Vagina (tissue), 2 donors: ENCODE data around the gene SYT5. TPM values are rescaled to one million over a fixed set of nuclear protein-coding genes. Genes with fewer than 3 reads are reported as not detected.

Source experiments
- DNase-seq, 2 donors: peaks; one replicate each; pipeline ENCODE4 v3.0.0-alpha.2; 2017; ENCODE audit errors: extremely low spot score in 2 of 2
- H3K27ac ChIP-seq: fragments of 200-600 bp; sonication (generic); one replicate; pipeline ENCODE4 v1.5.1; 2019
- H3K27me3 ChIP-seq: fragments of 200-600 bp; sonication (generic); one replicate; pipeline ENCODE4 v1.5.1; 2019
- H3K36me3 ChIP-seq, 2 donors: fragments of 200-600 bp; sonication (generic); one replicate each; pipeline ENCODE4 v1.5.1; 2017 to 2019
- H3K4me1 ChIP-seq: fragments of 200-600 bp; sonication (generic); one replicate; pipeline ENCODE4 v1.5.1; 2019
- H3K4me3 ChIP-seq, 2 donors: fragments of 200-600 bp; sonication (generic); 1 replicate in 1 of 2; 2 replicates in 1 of 2; pipeline ENCODE4 v1.5.1; 2016 to 2019
- H3K9me3 ChIP-seq: fragments of 200-600 bp; sonication (generic); one replicate; pipeline ENCODE4 v1.5.1; 2019
- CTCF ChIP-seq, 3 experiments: fragments of 450-650 bp in 2 of 3; fragments of 200-600 bp in 1 of 3; sonication (generic) in 1 of 3; IDR thresholded peaks; one replicate each; pipeline ENCODE4 v1.5.1; 2017 to 2019; ENCODE audit warnings: antibody characterized with exemption in 3 of 3, mild to moderate bottlenecking in 2 of 3, moderate library complexity in 2 of 3
- POLR2A ChIP-seq, 2 donors: fragments of 450-650 bp; IDR thresholded peaks; one replicate each; pipeline ENCODE4 v1.6.1; 2017; ENCODE audit warnings: antibody characterized with exemption in 2 of 2, mild to moderate bottlenecking in 2 of 2, moderate library complexity in 2 of 2
- POLR2AphosphoS5 ChIP-seq, 2 donors: sonication (generic); formaldehyde crosslinking; IDR thresholded peaks; one replicate each; pipeline ENCODE4 v1.9.0; 2017; ENCODE audit warnings: antibody characterized with exemption in 2 of 2, mild to moderate bottlenecking in 2 of 2, low read depth in 1 of 2; ENCODE audit not compliant: insufficient read depth in 1 of 2
- intact Hi-C: fragments of 100-400 bp; cut with DNase I; formaldehyde crosslinking; loops from one replicate; pipeline ENCODE4 v1.15.1; 2023
- total RNA-seq: library from RNA; depleted of rRNA; stranded (reverse); fragments of >200 nt; gene quantifications from one replicate; pipeline ENCODE4 v1.2.3, GENCODE V29; 2016

SYT5 gene
- total RNA-seq, 1 donor from 2014 or later, result not detected

- Histone ChIP-seq H3K36me3 (no peaks in the 10 kb centered on the region), H3K9me3 (no peaks in the 10 kb centered on the region), H3K27me3 (peaks cover 4% of the 10 kb centered on the region), H3K4me3 (peak overlapping the region; percentile 6 to 22), H3K27ac (no peak overlapping the region), H3K4me1 (peaks cover 9% of the 10 kb centered on the region)
- intact Hi-C loops, result loop anchor here (10.0 kb wide), 2 partner anchors 269 to 359 kb away; no protein-coding TSS in a partner anchor
- no peak for DNase-seq
- TF ChIP-seq POLR2A (IDR thresholded peaks at IDR 0.05), result no peak
- TF ChIP-seq CTCF (IDR thresholded peaks at IDR 0.05), result no peak
- TF ChIP-seq POLR2AphosphoS5 (IDR thresholded peaks at IDR 0.05; ENCODE audit: insufficient read depth in 1 of 2, low read depth in 1 of 2), result no peak
These were observed 33.9 kb downstream of the SYT5 start for GRCh38 chr19:55146078-55146704.

GRCh38 chr19:55145232-55145631 is 34.9 kb downstream of the SYT5 start:
- DNase-seq, result no peak
- no peaks in the 10 kb centered on the region for H3K36me3 ChIP-seq

GRCh38 chr19:55141696-55142095 is 38.4 kb downstream of the SYT5 start:
- TF ChIP-seq POLR2A (IDR thresholded peaks at IDR 0.05) (no peak), POLR2AphosphoS5 (IDR thresholded peaks at IDR 0.05; ENCODE audit: insufficient read depth in 1 of 2, low read depth in 1 of 2) (no peak), CTCF (IDR thresholded peaks at IDR 0.05) (no peak)
- Histone ChIP-seq H3K27ac (no peak overlapping the region), H3K4me3 (no peak overlapping the region), H3K4me1 (peaks cover 9% of the 10 kb centered on the region), H3K9me3 (no peaks in the 10 kb centered on the region), H3K27me3 (peaks cover 4% of the 10 kb centered on the region), H3K36me3 (no peaks in the 10 kb centered on the region)
- intact Hi-C loops, result loop anchor here (10.0 kb wide), 2 partner anchors 273 to 363 kb away; no protein-coding TSS in a partner anchor
- DNase-seq, result no peak

More at GRCh38 chr19:55145232-55145631, 34.9 kb downstream of the SYT5 start:
- intact Hi-C loops, result loop anchor here (10.0 kb wide), 2 partner anchors 270 to 360 kb away; no protein-coding TSS in a partner anchor
- Histone ChIP-seq H3K4me3 (no peak overlapping the region), H3K27me3 (peaks cover 4% of the 10 kb centered on the region), H3K9me3 (no peaks in the 10 kb centered on the region), H3K27ac (no peak overlapping the region), H3K4me1 (peaks cover 9% of the 10 kb centered on the region)
- TF ChIP-seq POLR2AphosphoS5 (IDR thresholded peaks at IDR 0.05; ENCODE audit: insufficient read depth in 1 of 2, low read depth in 1 of 2) (no peak), CTCF (IDR thresholded peaks at IDR 0.05) (no peak), POLR2A (IDR thresholded peaks at IDR 0.05) (no peak)

GRCh38 chr19:55137915-55138314 is 42.2 kb downstream of the SYT5 start:
- DNase-seq, result no peak

More at GRCh38 chr19:55137915-55138314, 42.2 kb downstream of the SYT5 start:
- no peak for TF ChIP-seq CTCF (IDR thresholded peaks at IDR 0.05)
- TF ChIP-seq POLR2AphosphoS5 (IDR thresholded peaks at IDR 0.05; ENCODE audit: insufficient read depth in 1 of 2, low read depth in 1 of 2), result no peak
- TF ChIP-seq POLR2A (IDR thresholded peaks at IDR 0.05), result no peak
- no peaks in the 10 kb centered on the region for H3K27me3 ChIP-seq
- no peak overlapping the region for H3K27ac ChIP-seq
- intact Hi-C loops, result no loop called here
- no peaks in the 10 kb centered on the region for H3K36me3 ChIP-seq
- H3K4me3 ChIP-seq, result no peak overlapping the region
- H3K4me1 ChIP-seq, result no peaks in the 10 kb centered on the region
- no peaks in the 10 kb centered on the region for H3K9me3 ChIP-seq
